Measurements from ENCODE around the gene ATP6V0D1.
A peak's percentile ranks its signal among the peaks of the same experiment; 100 is the strongest.
"Not testable (repeated sequence)": the region's sequence is repeated elsewhere in the genome, so short reads cannot be mapped to it uniquely, and the experiment has no call there.

The ATP6V0D1 gene

GRCh38 chr16:67504031-67505021, 23.4 kb upstream of the ATP6V0D1 start:
- H3K36me3 ChIP-seq (ENCODE audit: control insufficient read depth, insufficient read depth, low read length), result no peaks in the 10 kb centered on the region
- H3K9me3 ChIP-seq (ENCODE audit: control insufficient read depth, low read length), result no peaks in the 10 kb centered on the region
- WGBS, 2 experiments, result 86 to 89% methylated on average over 9 of the region's 9 CpGs
- no peaks in the 10 kb centered on the region for H3K27me3 ChIP-seq (ENCODE audit: control insufficient read depth, insufficient read depth, low read length, poor library complexity, severe bottlenecking)
- no peak overlapping the region for H3K27ac ChIP-seq (ENCODE audit: insufficient read depth, low read depth, low read length, poor library complexity, severe bottlenecking)
- no peaks in the 10 kb centered on the region for H3K4me1 ChIP-seq (ENCODE audit: control insufficient read depth, insufficient read depth, low read length)
- H3K4me3 ChIP-seq (ENCODE audit: insufficient read depth, low read depth, low read length), result no peak overlapping the region

DNA sequence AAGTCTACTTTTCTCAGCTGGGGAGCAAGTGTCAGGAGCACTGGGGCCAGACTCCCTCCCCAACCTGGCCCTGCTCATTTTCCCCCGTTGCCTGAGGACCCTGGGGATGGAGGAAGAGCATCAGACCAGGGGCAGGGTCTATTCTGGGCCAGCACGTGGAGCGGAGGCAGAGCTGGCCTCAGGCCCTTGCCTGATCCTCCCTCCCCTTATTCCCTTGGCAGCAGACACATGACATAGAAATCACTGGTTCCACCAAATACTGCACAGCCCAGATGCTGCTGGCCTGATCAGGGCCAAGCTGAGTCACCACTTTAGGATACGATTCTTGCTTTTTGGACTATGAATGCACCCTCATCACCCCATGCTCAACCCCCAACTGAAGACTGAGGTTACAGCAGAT, 18.1 kb upstream of the ATP6V0D1 start:
- Histone ChIP-seq H3K4me1 (ENCODE audit: control insufficient read depth, insufficient read depth, low read length) (no peaks in the 10 kb centered on the region), H3K27me3 (ENCODE audit: control insufficient read depth, insufficient read depth, low read length, poor library complexity, severe bottlenecking) (no peaks in the 10 kb centered on the region), H3K27ac (ENCODE audit: insufficient read depth, low read depth, low read length, poor library complexity, severe bottlenecking) (no peak overlapping the region), H3K4me3 (ENCODE audit: insufficient read depth, low read depth, low read length) (no peak overlapping the region), H3K9me3 (ENCODE audit: control insufficient read depth, low read length) (no peaks in the 10 kb centered on the region), H3K36me3 (ENCODE audit: control insufficient read depth, insufficient read depth, low read length) (no peaks in the 10 kb centered on the region)
- 80 to 81% methylated on average over 4 of the region's 4 CpGs for WGBS, 2 experiments

DNA sequence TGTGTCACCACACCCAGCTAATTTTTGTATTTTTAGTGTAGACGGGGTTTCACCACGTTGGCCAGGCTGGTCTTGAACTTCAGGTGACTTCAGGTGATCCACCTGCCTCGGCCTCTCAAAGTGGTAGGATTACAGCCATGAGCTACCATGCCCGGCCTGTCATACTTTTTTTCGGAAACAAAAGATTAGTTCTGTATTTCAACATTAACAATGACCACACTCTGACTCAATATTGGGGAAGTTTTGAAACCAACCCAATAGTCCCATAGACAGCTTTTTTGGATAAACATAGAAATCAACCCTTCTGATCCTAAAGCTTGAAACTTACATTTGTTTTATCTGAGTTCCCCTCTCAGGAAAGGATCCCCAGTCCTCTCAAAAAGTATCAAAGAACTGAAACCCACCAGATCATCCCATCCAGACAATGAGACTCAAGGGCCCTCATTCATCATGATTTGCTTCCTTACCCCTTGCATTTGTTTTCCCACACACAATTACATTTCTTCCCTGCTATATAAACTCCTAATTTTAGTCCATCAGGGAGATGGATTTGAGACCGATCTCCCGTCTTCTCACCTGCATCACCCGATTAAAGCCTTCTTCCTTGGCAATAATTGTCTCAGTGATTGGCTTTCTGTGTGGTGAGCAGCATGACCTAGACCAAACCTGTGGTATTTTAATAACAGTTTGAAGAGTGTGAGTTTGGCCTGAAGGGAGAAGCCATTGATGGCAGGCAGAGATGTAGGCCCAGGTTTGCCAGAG, 9.6 kb upstream of the ATP6V0D1 start:
- Histone ChIP-seq H3K9me3 (ENCODE audit: control insufficient read depth, low read length) (no peaks in the 10 kb centered on the region), H3K4me3 (ENCODE audit: insufficient read depth, low read depth, low read length) (no peak overlapping the region), H3K36me3 (ENCODE audit: control insufficient read depth, insufficient read depth, low read length) (no peaks in the 10 kb centered on the region), H3K4me1 (ENCODE audit: control insufficient read depth, insufficient read depth, low read length) (peaks cover 4% of the 10 kb centered on the region), H3K27me3 (ENCODE audit: control insufficient read depth, insufficient read depth, low read length, poor library complexity, severe bottlenecking) (no peaks in the 10 kb centered on the region), H3K27ac (ENCODE audit: insufficient read depth, low read depth, low read length, poor library complexity, severe bottlenecking) (no peak overlapping the region)
- 93 to 97% methylated on average over 8 of the region's 8 CpGs for WGBS, 2 experiments

DNA sequence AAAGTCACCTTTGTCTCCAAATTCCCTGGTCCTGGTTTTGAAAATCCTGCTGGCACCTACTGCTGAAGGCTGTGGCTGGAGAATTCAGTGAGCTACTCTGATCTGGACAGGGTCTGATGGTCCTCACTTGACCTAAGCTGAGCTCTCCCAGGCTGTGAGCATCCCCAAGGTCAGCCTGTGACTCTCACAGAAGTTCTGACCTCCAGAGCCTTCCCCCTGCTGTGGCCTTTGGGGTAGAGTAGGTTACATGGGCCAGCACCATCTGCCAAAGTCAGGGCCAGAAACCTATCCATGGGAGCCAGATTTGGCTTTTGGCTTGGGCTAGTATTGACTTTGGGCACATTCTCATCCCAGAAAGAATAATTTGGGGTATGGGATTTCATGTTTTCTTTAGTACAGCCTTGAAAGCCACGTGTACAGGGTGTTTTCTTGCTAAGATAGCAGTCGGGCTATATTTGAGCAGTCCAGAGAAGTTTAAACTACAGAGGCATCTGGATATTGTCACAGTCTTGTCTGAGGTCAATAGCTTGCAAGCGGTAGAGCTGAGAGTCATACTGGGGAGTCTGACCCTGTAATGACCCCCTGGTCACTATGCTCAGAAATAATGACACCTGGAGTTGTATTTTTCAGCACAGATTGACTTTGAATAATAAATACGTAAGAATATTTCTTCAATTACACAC, 8.6 kb upstream of the ATP6V0D1 start:
- 86 to 91% methylated on average over 4 of the region's 4 CpGs for WGBS, 2 experiments
- H3K4me1 ChIP-seq (ENCODE audit: control insufficient read depth, insufficient read depth, low read length), result peaks cover 4% of the 10 kb centered on the region
- H3K27me3 ChIP-seq (ENCODE audit: control insufficient read depth, insufficient read depth, low read length, poor library complexity, severe bottlenecking), result no peaks in the 10 kb centered on the region
- H3K4me3 ChIP-seq (ENCODE audit: insufficient read depth, low read depth, low read length), result no peak overlapping the region
- peak overlapping the region; percentile 11 for H3K27ac ChIP-seq (ENCODE audit: insufficient read depth, low read depth, low read length, poor library complexity, severe bottlenecking)
- H3K9me3 ChIP-seq (ENCODE audit: control insufficient read depth, low read length), result no peaks in the 10 kb centered on the region
- H3K36me3 ChIP-seq (ENCODE audit: control insufficient read depth, insufficient read depth, low read length), result no peaks in the 10 kb centered on the region

DNA sequence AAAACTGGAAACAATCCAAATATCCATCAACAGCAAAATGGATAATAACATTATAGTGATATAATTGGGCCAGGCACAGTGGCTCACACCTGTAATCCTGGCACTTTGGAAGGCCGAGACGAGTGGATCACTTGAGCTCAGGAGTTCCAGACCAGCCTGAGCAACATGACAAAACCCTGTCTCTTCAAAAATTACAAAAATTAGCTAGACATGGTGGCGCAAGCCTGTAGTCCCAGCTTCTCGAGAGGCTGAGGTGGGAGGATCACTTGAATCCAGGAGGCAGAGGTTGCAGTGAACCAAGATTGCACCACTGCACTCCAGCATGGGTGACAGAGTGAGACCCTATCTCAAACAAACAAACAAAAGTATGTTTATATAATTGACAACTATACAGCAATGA, 6.6 kb upstream of the ATP6V0D1 start:
- not testable (repeated sequence) for H3K9me3 ChIP-seq (ENCODE audit: control insufficient read depth, low read length); H3K27me3 ChIP-seq (ENCODE audit: control insufficient read depth, insufficient read depth, low read length, poor library complexity, severe bottlenecking); H3K4me1 ChIP-seq (ENCODE audit: control insufficient read depth, insufficient read depth, low read length); H3K36me3 ChIP-seq (ENCODE audit: control insufficient read depth, insufficient read depth, low read length); H3K27ac ChIP-seq (ENCODE audit: insufficient read depth, low read depth, low read length, poor library complexity, severe bottlenecking); H3K4me3 ChIP-seq (ENCODE audit: insufficient read depth, low read depth, low read length)
- WGBS, 2 experiments, result 94 to 95% methylated on average over 4 of the region's 4 CpGs

- 80% methylated on average over 3 of the region's 3 CpGs for whole genome bisulfite sequencing, 2 experiments
- H3K4me1 ChIP-seq (ENCODE audit: control insufficient read depth, insufficient read depth, low read length), result peaks cover 9% of the 10 kb centered on the region
- H3K9me3 ChIP-seq (ENCODE audit: control insufficient read depth, low read length), result no peaks in the 10 kb centered on the region
- H3K27me3 ChIP-seq (ENCODE audit: control insufficient read depth, insufficient read depth, low read length, poor library complexity, severe bottlenecking), result no peaks in the 10 kb centered on the region
- H3K4me3 ChIP-seq (ENCODE audit: insufficient read depth, low read depth, low read length), result no peak overlapping the region
- H3K27ac ChIP-seq (ENCODE audit: insufficient read depth, low read depth, low read length, poor library complexity, severe bottlenecking), result no peak overlapping the region
- no peaks in the 10 kb centered on the region for H3K36me3 ChIP-seq (ENCODE audit: control insufficient read depth, insufficient read depth, low read length)
These were observed 5.8 kb upstream of the ATP6V0D1 start for GRCh38 chr16:67486805-67487204.

DNA sequence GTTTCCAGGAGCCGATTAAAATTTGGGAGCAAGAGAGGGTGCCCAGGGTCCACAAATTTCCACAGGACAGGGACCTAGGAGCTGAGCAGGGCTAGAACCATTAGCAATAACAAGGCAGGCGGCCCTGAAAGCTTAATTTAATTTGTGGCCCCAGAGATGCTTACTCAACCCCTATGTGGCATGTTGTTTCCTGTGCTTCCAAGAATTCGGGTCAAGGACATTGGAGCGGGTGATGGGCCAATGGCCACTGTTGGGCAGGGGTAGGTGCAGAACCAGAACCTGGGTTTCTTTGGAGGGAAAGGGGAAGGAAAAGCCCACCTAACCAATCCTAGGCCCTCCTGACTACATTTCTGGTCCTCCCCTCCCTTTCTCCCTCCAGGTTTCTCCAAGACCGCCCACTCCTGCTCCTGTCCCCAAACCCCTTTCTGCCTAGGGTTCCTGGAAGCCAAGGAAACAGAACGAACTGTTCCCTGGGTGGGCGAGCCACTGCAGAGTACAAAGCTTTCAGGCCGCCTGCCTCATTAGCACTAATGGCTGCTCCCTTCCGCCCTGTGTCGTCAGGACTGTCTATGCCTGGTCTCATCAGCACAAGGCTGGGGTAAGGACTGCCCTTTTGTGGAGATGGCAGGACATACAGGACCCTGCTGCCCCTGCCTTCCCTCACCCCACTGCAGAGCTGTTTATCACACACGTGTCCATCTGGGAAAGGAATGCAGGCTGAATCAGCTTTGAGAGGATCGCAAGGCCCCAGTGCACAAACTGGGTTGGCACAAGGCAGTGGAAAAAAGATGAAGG, 3.0 kb upstream of the ATP6V0D1 start:
- Histone ChIP-seq H3K36me3 (ENCODE audit: control insufficient read depth, insufficient read depth, low read length) (no peaks in the 10 kb centered on the region), H3K27ac (ENCODE audit: insufficient read depth, low read depth, low read length, poor library complexity, severe bottlenecking) (no peak overlapping the region), H3K4me3 (ENCODE audit: insufficient read depth, low read depth, low read length) (no peak overlapping the region), H3K27me3 (ENCODE audit: control insufficient read depth, insufficient read depth, low read length, poor library complexity, severe bottlenecking) (no peaks in the 10 kb centered on the region), H3K9me3 (ENCODE audit: control insufficient read depth, low read length) (no peaks in the 10 kb centered on the region), H3K4me1 (ENCODE audit: control insufficient read depth, insufficient read depth, low read length) (peaks cover 11% of the 10 kb centered on the region)
- WGBS, 2 experiments, result 89 to 92% methylated on average over 12 of the region's 12 CpGs

DNA sequence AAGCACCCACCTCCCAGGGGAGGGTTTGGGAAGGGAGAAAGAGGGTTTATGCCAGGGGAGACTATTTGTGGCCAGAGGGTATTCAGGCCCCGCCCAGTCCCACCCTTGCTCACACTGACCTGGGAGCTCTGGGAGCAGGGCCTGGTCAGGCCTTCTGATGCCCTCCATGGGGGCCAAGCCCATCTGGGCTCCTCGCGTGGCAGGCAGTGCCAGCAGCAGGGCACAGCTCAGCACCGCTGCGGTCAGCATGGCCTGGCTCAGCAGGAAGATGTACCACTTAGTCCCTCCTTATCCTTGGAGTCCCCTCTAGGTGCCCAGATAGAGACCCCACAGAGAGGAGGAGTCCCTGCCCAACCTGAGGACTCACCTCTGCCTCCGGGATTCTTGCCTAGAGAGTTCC, 2.2 kb upstream of the ATP6V0D1 start, which contains the start of gene AGRP:
Gene AGRP (minus strand): TSS at position 398 of the 400 bp plus-strand sequence. CDS start 149 bp downstream, at position 249.
- WGBS, 2 experiments, result 93 to 94% methylated on average over 6 of the region's 6 CpGs
- peaks cover 8% of the 10 kb centered on the region for H3K4me1 ChIP-seq (ENCODE audit: control insufficient read depth, insufficient read depth, low read length)
- no peaks in the 10 kb centered on the region for H3K27me3 ChIP-seq (ENCODE audit: control insufficient read depth, insufficient read depth, low read length, poor library complexity, severe bottlenecking)
- no peak within 1 kb of the TSS for H3K27ac ChIP-seq (ENCODE audit: insufficient read depth, low read depth, low read length, poor library complexity, severe bottlenecking)
- no peaks in the 10 kb centered on the region for H3K36me3 ChIP-seq (ENCODE audit: control insufficient read depth, insufficient read depth, low read length)
- no peaks in the 10 kb centered on the region for H3K9me3 ChIP-seq (ENCODE audit: control insufficient read depth, low read length)
- no peak within 1 kb of the TSS for H3K4me3 ChIP-seq (ENCODE audit: insufficient read depth, low read depth, low read length)

DNA sequence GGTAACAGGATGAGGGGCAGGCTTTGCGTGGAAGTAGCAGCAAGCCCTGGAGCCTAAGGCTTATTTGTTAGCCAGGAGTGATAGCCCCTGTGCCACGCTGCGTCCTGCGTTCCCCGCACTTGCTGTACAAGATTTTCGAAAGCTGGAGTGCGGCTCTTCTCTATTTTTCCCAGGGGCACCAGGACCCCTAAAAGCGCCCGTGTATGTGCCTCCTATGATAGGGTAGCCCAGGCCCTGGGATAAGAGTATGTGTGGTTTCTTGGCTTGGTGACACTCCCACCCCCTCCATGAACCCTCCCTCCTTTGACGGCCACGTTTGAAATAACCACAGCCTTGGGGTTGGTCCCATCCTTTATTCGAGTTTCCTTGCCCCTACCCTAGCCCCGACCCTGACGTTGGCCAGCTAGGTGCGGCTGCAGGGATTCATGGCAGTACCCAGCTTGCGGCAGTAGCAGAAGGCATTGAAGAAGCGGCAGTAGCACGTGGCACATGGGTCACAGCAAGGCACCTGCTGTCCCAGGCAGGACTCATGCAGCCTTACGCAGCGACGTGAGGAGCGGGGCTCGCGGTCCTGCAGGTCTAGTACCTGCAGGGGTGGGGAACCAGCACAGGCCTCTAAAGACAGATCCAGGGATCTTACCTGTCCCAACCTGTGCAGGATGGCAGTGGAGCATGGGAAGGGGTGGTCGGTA, 1.4 kb upstream of the ATP6V0D1 start:
- WGBS, 2 experiments, result 91 to 93% methylated on average over 25 of the region's 25 CpGs
- peak overlapping the region; percentile 97 for H3K4me3 ChIP-seq (ENCODE audit: insufficient read depth, low read depth, low read length)
- peaks cover 8% of the 10 kb centered on the region for H3K4me1 ChIP-seq (ENCODE audit: control insufficient read depth, insufficient read depth, low read length)
- no peak overlapping the region for H3K27ac ChIP-seq (ENCODE audit: insufficient read depth, low read depth, low read length, poor library complexity, severe bottlenecking)
- H3K36me3 ChIP-seq (ENCODE audit: control insufficient read depth, insufficient read depth, low read length), result no peaks in the 10 kb centered on the region
- H3K27me3 ChIP-seq (ENCODE audit: control insufficient read depth, insufficient read depth, low read length, poor library complexity, severe bottlenecking), result no peaks in the 10 kb centered on the region
- no peaks in the 10 kb centered on the region for H3K9me3 ChIP-seq (ENCODE audit: control insufficient read depth, low read length)

Measured in ectodermal cell (in vitro differentiated cells).